HCT116 (cell line): Measurements from ENCODE around the gene ARNT2. TPM values are rescaled to one million over a fixed set of nuclear protein-coding genes. Genes with fewer than 3 reads are reported as not detected.

Source experiments
- ATAC-seq: fragments of 200-7000 bp; cut with Tn5 transposase; 2 replicates; pipeline ENCODE4 v1.9.1; 2020; ENCODE audit warnings: mild to moderate bottlenecking, moderate library complexity
- BruUV-seq: library from RNA; stranded (reverse); fragments of 400-500 nt; replicated peaks from 2 replicates; lab custom pipeline; 2021; lab: Mats Ljungman, UMichigan
- CTCF ChIA-PET: fragments of 300-600 bp; sonication (Branson Sonifier 250); formaldehyde crosslinking; loops from one replicate; lab custom pipeline; 2021; ENCODE audit warnings: antibody characterized with exemption; lab: Charles Lee
- POLR2A ChIA-PET: fragments of 300-600, 350-600 bp; sonication (Branson Sonifier 250); formaldehyde crosslinking; loops from one replicate; lab custom pipeline; 2021; ENCODE audit warnings: antibody characterized with exemption; lab: Charles Lee
- RAD21 ChIA-PET, 2 experiments: fragments of 300-600 bp; sonication (Branson Sonifier 250); formaldehyde crosslinking; loops; one replicate each; lab custom pipeline; 2023; ENCODE audit warnings: low total read pairs in 2 of 2; ENCODE audit not compliant: uncharacterized antibody in 2 of 2, unreplicated experiment in 2 of 2, low non-redundant PET in 1 of 2; lab: Charles Lee
- DNase-seq: peaks from one replicate; pipeline ENCODE4 v3.0.0-alpha.2; 2010; ENCODE audit warnings: low read depth, low spot score
- H2AFZ ChIP-seq: fragments of 200-600 bp; shearing (Covaris generic), sonication (generic); 2 replicates; pipeline ENCODE4 v1.6.1; 2017; ENCODE audit warnings: low read depth, mixed run types, mixed read lengths, antibody characterized with exemption, low read length; ENCODE audit not compliant: poor library complexity, severe bottlenecking
- H3K27ac ChIP-seq: 2 replicates; pipeline ENCODE4 v1.5.1; 2012; ENCODE audit warnings: low read depth, low read length
- H3K27me3 ChIP-seq: fragments of 200-600 bp; sonication (generic); 2 replicates; pipeline ENCODE4 v1.6.1; 2016; ENCODE audit warnings: mixed run types, low read length, mixed read lengths; ENCODE audit not compliant: insufficient read depth
- H3K36me3 ChIP-seq, 2 experiments: fragments of 200-500 bp in 1 of 2; fragments of 200-600 bp in 1 of 2; sonication (Bioruptor generic) in 1 of 2; sonication (generic) in 1 of 2; 2 replicates each; pipeline versions ENCODE4 v1.5.1 to v1.6.1; 2014 to 2016; ENCODE audit warnings: low read length in 2 of 2, inconsistent platforms in 1 of 2, mixed read lengths in 1 of 2, mixed run types in 1 of 2; ENCODE audit not compliant: insufficient read depth in 2 of 2, control insufficient read depth in 1 of 2
- H3K4me1 ChIP-seq, 2 experiments: fragments of 200-600 bp in 1 of 2; sonication (generic) in 1 of 2; 2 replicates each; pipeline versions ENCODE4 v1.5.1 to v1.6.1; 2012 to 2017; ENCODE audit warnings: low read length in 2 of 2, inconsistent platforms in 1 of 2, mild to moderate bottlenecking in 1 of 2, mixed read lengths in 1 of 2, mixed run types in 1 of 2, moderate library complexity in 1 of 2; ENCODE audit not compliant: insufficient read depth in 2 of 2, control insufficient read depth in 1 of 2
- H3K4me2 ChIP-seq: fragments of 200-600 bp; sonication (generic); 2 replicates; pipeline ENCODE4 v1.6.1; 2017; ENCODE audit warnings: mixed run types, low read length, mixed read lengths
- H3K4me3 ChIP-seq, 2 experiments: fragments of 200-600 bp in 1 of 2; sonication (generic) in 1 of 2; replicated peaks in 1 of 2; 2 replicates each; pipeline ENCODE4 v1.5.1; 2011 to 2016; ENCODE audit warnings: low read length in 2 of 2, control low read depth in 1 of 2, low read depth in 1 of 2, mild to moderate bottlenecking in 1 of 2, mixed read lengths in 1 of 2, mixed run types in 1 of 2
- H3K79me2 ChIP-seq: fragments of 200-600 bp; sonication (generic); 2 replicates; pipeline ENCODE4 v1.6.1; 2017; ENCODE audit warnings: mild to moderate bottlenecking, mixed run types, low read length, moderate library complexity, mixed read lengths; ENCODE audit not compliant: insufficient read depth
- H3K9ac ChIP-seq: fragments of 200-600 bp; sonication (generic); 2 replicates; pipeline ENCODE4 v1.6.1; 2016; ENCODE audit warnings: low read length, mixed read lengths
- H3K9me2 ChIP-seq: fragments of 200-600 bp; sonication (generic), shearing (Covaris generic); 2 replicates; pipeline ENCODE4 v1.6.1; 2017; ENCODE audit warnings: mixed run types, mild to moderate bottlenecking, moderate library complexity; ENCODE audit not compliant: insufficient read depth
- H3K9me3 ChIP-seq, 2 experiments: fragments of 200-500 bp in 1 of 2; fragments of 200-600 bp in 1 of 2; sonication (Bioruptor generic) in 1 of 2; sonication (generic) in 1 of 2; 2 replicates each; pipeline ENCODE4 v1.6.1; 2014 to 2017; ENCODE audit warnings: low read length in 2 of 2, mixed read lengths in 2 of 2, inconsistent platforms in 1 of 2, low read depth in 1 of 2, mild to moderate bottlenecking in 1 of 2, mixed run types in 1 of 2, moderate library complexity in 1 of 2; ENCODE audit not compliant: control insufficient read depth in 1 of 2, insufficient read depth in 1 of 2
- H4K20me1 ChIP-seq: fragments of 200-600 bp; sonication (generic), shearing (Covaris generic); 2 replicates; pipeline ENCODE4 v1.6.1; 2017; ENCODE audit warnings: mixed run types, mild to moderate bottlenecking, moderate library complexity; ENCODE audit not compliant: insufficient read depth
- ATF3 ChIP-seq: IDR thresholded peaks from 2 replicates; pipeline ENCODE4 v1.6.1; 2012
- CBX3 ChIP-seq: IDR thresholded peaks from 2 replicates; pipeline ENCODE4 v1.6.1; 2012; ENCODE audit warnings: low read depth
- CEBPB ChIP-seq: IDR thresholded peaks from 2 replicates; pipeline ENCODE4 v1.6.1; 2012; ENCODE audit warnings: low read depth
- EZH2phosphoT487 ChIP-seq: fragments of 200-600 bp; IDR thresholded peaks from 2 replicates; pipeline ENCODE4 v1.6.1; 2018; ENCODE audit warnings: antibody characterized with exemption, borderline replicate concordance
- JUND ChIP-seq: IDR thresholded peaks from 2 replicates; pipeline ENCODE4 v1.6.1; 2012
- SIN3A ChIP-seq: IDR thresholded peaks from 2 replicates; pipeline ENCODE4 v1.6.1; 2012; ENCODE audit warnings: low read depth
- YY1 ChIP-seq: IDR thresholded peaks from 2 replicates; pipeline ENCODE4 v1.6.1; 2011; ENCODE audit warnings: low read length, low read depth, moderate library complexity, mild to moderate bottlenecking; ENCODE audit not compliant: insufficient replicate concordance; ENCODE audit errors: extremely low read depth
- ZNF274 ChIP-seq: fragments of 200-500 bp; sonication (Bioruptor generic); IDR thresholded peaks from 2 replicates; pipeline ENCODE4 v1.6.1; 2014; ENCODE audit warnings: mild to moderate bottlenecking, low read depth, low read length, inconsistent platforms
- intact Hi-C: fragments of 100-400 bp; cut with micrococcal nuclease; formaldehyde crosslinking; loops from 2 replicates; pipeline ENCODE4 v1.10.0; 2022
- total RNA-seq: library from RNA; stranded (reverse); gene quantifications from one replicate; pipeline ENCODE4 v1.2.1, GENCODE V29; 2021; ENCODE audit not compliant: unreplicated experiment
- TF ChIP-seq, protein P1 (sequence below): IDR thresholded peaks from 2 replicates; pipeline ENCODE4 v1.6.1; 2012; ENCODE audit warnings: low read depth

Gene ARNT2
- total RNA-seq, 1 experiment from 2014 or later: 3.0 TPM

DNA sequence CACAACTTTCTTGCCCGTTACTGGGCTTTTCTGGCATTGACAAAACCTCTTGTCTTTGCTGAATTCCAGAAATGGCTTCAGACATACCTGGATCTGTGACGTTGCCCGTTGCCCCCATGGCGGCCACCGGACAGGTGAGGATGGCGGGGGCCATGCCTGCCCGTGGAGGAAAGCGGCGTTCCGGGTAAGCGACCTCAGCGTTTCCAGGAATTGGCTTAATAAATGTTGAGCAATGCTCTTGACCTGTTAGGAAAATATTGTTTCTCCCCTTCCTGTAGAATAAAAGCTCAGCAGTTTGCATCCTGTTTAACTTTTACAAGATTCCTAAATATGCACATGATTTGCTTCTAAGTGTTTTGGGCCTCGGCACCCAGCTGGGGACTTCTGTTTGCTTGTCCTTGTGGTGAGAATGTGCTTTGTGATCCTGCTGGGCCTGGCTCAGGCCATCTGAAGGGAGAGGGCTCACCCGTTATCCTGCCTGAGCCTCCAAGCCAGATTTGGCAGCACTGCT, 46.7 kb downstream of the ARNT2 start:
- H3K9me2 ChIP-seq: no peaks in the 10 kb centered on the region
- H4K20me1 ChIP-seq: no peaks in the 10 kb centered on the region
- H3K4me1 ChIP-seq: peaks cover 4% of the 10 kb centered on the region in 2 experiments; a peak in 3 of 4 replicates
- TF ChIP-seq EZH2phosphoT487: no peak
- TF ChIP-seq ZNF274: no peak
- TF ChIP-seq SIN3A: no peak
- TF ChIP-seq ATF3: no peak
- TF ChIP-seq JUND: no peak
- TF ChIP-seq CBX3: no peak
- TF ChIP-seq, protein P1, sequence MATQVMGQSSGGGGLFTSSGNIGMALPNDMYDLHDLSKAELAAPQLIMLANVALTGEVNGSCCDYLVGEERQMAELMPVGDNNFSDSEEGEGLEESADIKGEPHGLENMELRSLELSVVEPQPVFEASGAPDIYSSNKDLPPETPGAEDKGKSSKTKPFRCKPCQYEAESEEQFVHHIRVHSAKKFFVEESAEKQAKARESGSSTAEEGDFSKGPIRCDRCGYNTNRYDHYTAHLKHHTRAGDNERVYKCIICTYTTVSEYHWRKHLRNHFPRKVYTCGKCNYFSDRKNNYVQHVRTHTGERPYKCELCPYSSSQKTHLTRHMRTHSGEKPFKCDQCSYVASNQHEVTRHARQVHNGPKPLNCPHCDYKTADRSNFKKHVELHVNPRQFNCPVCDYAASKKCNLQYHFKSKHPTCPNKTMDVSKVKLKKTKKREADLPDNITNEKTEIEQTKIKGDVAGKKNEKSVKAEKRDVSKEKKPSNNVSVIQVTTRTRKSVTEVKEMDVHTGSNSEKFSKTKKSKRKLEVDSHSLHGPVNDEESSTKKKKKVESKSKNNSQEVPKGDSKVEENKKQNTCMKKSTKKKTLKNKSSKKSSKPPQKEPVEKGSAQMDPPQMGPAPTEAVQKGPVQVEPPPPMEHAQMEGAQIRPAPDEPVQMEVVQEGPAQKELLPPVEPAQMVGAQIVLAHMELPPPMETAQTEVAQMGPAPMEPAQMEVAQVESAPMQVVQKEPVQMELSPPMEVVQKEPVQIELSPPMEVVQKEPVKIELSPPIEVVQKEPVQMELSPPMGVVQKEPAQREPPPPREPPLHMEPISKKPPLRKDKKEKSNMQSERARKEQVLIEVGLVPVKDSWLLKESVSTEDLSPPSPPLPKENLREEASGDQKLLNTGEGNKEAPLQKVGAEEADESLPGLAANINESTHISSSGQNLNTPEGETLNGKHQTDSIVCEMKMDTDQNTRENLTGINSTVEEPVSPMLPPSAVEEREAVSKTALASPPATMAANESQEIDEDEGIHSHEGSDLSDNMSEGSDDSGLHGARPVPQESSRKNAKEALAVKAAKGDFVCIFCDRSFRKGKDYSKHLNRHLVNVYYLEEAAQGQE: no peak
- TF ChIP-seq CEBPB: no peak
- no peak for TF ChIP-seq YY1
- no peaks in the 10 kb centered on the region for H3K79me2 ChIP-seq
- ChIA-PET CTCF (no interaction called here), RAD21 (no interaction called here), POLR2A (no interaction called here)
- H3K27me3 ChIP-seq: no peaks in the 10 kb centered on the region
- no peak overlapping the region for H3K4me2 ChIP-seq
- BruUV-seq: no TSS peak
- DNase-seq (no peak), ATAC-seq (no peak)
- intact Hi-C loops: no loop called here
- H2AFZ ChIP-seq: no peak overlapping the region
- no peak overlapping the region for H3K4me3 ChIP-seq
- H3K27ac ChIP-seq: no peak overlapping the region
- no peak overlapping the region for H3K9ac ChIP-seq
- no peaks in the 10 kb centered on the region for H3K36me3 ChIP-seq
- H3K9me3 ChIP-seq: no peaks in the 10 kb centered on the region
